T-helper 1 cell (primary cell): Measurements from ENCODE around the gene TATDN2.

ENCODE experiments used
- DNase-seq, 5 donors: peaks; one replicate each; pipeline ENCODE4 v3.0.0-alpha.2; 2012 to 2020
- total RNA-seq, 4 donors: gene quantifications; one replicate each; lab custom pipeline; 2026; lab: John Stamatoyannopoulos, UW

TATDN2 gene, protein sequence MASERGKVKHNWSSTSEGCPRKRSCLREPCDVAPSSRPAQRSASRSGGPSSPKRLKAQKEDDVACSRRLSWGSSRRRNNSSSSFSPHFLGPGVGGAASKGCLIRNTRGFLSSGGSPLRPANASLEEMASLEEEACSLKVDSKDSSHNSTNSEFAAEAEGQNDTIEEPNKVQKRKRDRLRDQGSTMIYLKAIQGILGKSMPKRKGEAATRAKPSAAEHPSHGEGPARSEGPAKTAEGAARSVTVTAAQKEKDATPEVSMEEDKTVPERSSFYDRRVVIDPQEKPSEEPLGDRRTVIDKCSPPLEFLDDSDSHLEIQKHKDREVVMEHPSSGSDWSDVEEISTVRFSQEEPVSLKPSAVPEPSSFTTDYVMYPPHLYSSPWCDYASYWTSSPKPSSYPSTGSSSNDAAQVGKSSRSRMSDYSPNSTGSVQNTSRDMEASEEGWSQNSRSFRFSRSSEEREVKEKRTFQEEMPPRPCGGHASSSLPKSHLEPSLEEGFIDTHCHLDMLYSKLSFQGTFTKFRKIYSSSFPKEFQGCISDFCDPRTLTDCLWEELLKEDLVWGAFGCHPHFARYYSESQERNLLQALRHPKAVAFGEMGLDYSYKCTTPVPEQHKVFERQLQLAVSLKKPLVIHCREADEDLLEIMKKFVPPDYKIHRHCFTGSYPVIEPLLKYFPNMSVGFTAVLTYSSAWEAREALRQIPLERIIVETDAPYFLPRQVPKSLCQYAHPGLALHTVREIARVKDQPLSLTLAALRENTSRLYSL
- 24.6 to 29.3 (median 28.3) reads per million in 4 donors for total RNA-seq

DNA sequence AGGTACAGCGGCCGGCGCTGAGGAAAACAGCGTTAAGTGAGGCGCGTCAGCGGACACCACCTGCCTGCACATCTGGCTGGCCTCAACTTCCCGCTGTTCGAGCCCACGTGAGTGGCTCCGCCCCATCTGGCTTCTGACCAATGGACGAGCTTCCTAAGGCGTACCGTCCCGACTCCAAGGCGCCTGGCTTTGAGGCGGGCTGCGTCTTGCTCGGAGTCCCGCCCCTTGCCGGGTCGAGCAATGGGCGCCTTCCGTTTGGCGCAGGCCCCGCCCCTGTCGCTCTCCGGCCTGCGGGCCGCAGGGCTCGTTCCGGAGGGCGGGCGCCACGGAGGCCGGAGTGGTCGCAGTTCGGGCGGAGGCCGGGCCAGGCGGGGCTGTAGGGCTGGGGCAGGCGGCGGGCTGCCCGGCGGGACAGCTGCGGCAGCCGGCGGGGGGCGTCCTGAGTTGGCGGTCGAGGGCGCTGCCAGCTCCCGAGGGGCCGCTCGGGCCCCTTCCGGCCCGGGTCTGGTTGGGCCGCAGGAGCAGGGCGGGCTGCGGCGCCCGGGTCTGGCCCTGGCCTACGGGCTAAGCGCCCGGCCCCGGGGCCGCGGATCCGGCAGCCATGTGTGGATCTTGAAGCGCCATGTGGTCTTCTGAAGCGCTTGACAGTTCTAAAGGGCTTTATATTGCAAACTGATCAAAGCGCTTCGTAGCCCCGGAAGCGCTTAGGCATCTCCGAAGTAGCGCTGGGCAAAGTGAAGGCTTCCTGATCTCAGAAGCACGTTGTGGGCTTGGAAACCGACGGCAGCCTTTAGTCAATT lies at the start of gene TATDN2:
TATDN2 (plus strand) TSS at position 276 of the 800 bp plus-strand sequence. CDS start 742 bp downstream, outside the sequence.
- peak; percentile 88 to 99 (median 89) for DNase-seq

DNA sequence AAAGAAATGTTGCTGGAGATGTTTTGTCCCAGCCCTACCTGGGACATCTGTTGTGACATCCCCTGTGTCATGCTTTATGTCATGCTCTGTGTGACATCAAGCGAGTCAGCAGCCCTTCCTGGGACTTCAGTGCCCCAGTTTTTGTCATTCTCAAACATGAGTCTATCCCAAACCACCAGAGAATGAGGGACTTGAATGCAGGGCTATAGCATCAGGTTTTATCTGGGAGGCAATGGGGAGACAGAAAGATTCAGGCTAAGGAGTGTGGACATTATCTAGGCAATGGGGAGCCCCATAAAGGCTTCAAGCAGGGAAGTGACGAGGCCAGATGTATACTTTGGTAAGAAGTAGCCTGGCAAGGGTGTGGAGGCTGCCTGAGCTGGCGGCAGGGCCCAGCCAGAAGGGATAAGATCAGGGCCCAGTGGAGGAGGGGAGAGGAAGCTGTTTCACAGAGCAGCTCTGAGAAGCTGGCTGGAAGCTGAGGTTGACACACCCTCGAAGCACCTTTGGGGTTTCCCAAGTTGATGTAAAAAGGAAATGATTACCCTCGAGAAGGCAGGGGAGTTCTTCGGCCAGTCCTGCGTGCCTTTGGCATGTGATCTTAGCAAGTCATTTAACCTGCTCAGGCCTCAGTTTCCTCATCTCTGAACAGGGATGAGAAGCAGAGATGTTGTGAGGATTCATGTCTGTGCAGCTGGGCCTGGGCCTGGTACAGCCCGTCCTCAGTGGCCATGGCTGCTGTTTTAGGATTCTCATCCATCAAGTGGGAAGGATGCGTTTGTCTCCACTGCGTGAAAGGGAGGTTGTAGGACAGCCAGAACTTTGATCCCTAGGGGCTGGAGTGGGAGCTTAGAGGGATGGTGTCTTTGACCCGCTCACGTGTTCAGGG lies 49.3 kb upstream of the TATDN2 start:
- peak; percentile 53 to 92 (median 64) for DNase-seq

DNA sequence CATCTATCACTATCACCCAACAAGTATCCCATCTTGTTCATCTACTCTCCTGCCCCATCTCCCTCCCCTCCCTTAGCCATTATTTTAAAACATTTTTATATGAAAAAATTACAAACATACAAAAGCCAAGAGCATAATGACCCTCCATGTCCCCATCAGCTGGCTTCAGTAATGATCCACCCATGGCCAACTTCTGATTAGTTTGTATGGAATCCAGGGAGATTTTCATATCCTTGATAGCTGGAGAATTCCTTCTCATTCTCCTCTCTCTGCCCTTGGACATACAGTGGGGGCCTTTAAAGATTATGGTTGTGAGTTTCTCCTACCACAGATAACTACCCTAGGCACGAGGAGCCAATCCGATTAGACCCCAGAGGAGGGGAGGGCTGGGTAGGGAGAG lies 43.3 kb upstream of the TATDN2 start:
- DNase-seq: no peak

DNA sequence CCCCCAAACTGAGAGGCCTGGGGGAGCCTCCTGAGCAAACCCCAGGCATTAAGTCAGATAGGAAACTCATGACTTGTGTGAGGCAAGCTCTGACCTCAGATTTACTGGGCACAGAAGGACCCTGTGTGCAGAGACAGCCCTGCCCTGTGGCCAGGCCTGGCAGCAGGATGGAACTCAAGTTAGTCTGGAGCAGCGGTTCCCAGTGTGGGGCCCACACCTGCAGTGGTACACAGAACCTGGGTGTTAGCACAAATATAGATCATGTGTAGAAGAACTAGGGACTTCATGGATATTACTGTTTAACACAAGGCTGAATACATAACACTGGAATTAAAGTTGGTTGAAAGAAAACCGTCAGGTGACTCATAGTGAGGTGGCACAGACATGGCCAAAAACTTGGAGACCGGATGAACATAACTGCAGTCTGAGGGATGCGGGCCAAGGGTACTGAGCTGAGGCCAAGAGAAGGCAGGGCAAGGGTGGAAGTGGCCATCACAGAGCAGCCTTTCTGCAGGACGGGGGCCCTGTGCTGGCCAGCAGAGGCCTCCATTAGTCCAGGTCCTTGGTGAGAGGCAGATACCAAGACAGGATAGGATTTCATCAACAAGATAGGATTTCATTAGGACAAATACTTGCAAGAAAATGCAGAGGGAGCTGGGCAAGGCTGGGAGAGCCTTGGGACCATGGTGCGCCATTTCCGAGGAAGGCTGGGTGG lies 42.7 kb upstream of the TATDN2 start:
- no peak for DNase-seq

DNA sequence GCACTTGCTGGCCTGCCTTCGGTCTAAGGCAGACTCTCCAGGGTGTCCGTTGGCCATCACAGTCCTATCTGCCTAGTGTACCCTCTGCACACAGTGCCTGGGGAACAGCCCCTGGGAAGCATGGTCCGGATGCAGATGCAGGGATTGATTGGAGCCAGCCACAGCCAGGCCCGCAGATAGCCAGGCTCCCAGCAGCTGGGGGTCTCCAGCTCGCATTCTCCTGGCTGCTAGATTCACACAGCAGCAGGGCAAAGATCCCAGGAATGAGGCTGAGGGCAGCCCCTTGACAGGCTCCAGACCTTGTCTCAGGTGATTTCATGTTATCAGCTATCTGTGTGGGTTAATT lies 42.1 kb upstream of the TATDN2 start:
- DNase-seq: no peak

DNA sequence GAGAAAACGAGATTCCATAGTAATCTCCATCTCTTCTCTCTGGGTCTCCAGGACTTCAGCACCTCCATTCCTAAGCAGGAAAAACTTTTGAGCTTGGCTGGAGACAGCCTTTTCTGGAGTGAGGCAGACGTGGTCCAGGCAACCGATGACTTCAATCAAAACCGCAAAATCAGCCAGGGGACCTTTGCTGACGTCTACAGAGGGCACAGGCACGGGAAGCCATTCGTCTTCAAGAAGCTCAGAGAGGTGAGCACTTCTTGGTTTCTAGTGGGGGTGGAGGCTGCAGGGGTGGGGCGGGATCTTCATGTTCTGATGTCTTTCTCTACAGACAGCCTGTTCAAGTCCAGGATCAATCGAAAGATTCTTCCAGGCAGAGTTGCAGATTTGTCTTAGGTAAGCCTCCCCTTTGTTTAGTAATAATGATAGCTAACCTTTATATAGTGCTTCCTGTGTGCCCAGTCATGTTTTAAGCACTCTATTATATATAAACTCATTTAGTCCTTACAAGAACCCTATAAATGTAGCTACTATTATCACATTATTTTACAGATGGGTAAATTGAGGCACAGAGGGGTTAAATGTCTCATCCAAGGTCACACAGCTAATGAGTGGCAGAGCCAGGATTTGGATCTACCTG lies 35.0 kb upstream of the TATDN2 start:
- no peak for DNase-seq

DNA sequence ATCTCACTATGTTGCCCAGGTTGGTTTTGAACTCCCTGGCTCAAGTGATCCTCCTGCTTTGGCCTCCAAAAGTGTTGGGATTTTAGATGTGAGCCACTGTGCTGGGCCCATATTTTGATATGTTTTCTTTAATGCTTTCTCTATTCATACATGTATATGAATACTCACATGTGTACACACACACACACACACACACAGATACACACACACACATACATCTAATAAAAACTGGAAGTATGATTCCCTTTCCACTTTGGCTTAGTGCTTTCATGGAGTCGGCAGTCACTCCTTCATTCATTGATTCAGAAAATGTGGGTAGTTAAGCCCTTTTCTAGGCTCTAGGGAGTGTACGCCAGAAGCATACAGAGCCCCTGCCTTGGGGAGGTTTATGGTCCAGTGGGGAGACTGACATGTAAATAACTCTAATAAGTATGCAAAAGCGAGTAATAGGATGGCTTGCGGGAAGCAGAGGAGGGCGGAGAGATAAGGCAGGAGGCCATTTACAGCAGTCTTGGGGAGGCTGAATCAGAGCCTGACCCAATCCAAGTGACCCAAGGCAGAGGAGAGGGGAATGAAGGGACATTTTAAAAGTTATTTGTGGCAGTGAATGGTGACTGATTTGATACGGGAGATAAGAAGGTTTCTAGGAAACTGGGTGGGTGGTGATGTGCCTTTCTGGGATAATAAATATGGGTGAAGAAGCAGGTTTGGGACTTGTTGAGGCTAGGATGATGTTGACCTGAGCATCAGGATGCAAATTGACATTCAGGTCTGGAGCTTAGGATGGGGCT lies 32.5 kb upstream of the TATDN2 start:
- no peak for DNase-seq

DNA sequence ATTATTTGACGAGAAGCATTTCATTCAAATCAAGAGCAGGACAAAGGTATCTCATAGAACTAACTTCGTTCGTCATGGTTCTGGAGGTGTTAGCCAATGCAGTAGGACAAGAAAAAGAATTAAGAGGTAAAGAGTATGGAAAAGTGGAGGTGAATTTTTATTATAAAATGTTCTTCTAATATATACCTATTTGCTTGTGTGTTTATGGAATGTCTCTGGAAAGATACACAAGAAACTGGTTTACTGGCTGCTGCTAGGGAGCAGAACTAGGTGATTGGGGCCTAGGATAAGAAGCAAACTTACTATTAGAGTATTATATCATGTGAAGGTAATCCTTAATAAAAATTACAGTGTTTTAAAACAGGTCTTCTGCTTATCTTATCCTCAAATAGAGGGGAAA lies 30.9 kb upstream of the TATDN2 start:
- no peak for DNase-seq

DNA sequence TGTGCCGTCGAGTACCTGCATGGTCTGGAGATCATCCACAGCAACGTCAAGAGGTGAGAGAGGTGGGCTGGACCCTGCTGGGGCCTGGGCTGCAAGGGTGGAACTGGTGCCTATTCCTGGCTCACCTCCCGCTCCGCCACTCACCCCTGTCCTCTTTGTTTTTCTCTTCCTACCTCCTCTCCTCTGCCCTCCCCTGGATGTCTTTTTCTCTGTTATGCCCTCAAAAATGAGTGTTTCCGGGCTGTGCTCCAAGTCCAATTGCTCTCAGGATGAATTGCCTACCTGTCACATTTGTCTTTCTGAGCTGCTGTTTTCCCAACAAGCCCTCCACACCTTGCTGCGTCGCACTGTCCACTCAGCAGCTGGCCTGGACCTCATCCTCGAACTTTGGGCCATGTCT lies 28.5 kb upstream of the TATDN2 start:
- DNase-seq: no peak

DNA sequence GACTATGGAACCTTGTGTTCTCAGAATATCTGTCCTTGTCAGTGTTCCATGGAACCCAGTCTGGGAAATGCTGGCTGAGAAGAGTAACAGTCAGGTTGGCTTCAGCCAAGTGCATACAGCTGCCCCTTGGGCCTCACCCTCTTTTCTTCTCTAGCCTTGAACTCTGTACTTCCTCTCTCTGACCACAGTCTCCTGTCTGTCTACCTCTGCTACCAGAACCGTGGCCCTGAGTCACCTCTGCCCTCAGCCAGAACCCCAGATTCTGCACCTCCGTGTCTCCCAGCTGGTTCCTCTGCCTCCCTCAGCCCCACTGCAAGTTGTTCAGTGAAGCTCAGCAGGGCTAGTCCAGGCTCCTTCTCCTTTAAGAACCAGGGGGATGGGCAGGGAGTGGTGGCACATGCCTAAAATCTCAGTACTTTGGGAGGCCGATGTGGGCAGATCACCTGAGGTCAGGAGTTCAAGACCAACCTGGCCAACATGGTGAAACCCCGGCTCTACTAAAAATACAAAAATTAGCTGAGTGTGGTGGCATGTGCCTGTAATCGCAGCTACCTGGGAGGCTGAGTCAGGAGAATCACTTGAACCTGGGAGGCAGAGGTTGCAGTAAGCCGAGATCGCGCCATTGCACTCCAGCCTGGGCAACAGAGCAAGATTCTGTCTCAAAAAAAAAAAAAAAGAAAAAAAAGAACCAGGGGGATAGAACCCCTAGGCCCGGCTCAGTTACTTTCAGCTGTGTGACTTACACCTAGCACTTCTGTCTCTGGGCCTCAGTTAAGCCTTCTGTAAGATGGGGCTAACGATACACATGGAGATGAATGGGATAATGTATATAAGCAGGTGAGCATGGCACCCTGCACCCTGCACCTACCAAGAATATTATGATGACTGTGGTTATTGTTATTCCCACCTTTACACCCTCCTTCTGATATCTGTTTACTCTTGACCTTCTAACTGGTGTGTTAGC lies 24.3 kb upstream of the TATDN2 start:
- DNase-seq: peak in 3 of 5 donors; percentile 27 to 69 (median 32)

DNA sequence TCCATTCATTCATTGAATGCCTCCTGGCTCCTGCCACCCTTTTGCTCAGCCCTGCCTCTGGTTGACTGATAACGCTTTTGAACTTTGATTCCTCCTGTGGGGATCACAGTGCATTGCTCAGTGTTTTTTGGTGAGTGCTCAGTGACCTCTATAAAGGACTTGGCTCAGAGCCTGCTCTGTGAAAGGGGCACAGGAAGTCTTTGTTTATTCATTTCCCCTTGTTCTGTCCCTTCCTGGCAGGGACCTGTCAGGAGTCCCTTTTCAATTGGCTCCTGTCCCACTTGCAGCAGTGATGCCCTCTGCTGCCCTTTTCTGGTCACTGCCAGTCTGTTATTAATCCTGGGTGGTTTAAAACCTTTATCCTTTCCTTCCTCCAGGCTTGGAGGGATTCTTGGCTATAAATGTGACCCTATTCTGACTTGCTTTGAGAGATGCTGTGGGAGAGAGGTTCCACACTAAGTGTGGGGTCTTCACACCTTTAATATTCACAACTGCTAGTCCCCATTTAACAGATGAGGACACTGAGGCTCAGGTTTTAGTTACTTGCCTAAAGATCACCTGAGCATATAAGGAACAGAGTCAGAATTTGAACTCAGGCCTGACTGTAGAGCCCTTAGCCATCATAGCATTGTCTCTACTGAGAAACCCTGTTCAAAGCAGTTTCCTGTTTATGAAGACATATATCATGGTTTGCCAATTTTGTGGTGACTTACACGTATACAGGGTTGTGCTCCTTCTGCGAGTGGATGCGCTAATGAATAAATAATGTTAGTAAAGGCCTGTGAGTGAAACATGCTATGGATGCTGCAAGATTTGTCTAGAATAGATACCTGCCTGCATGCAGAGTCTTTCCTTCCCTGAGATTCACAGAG lies 23.2 kb upstream of the TATDN2 start:
- peak; percentile 21 to 78 (median 34) for DNase-seq

DNA sequence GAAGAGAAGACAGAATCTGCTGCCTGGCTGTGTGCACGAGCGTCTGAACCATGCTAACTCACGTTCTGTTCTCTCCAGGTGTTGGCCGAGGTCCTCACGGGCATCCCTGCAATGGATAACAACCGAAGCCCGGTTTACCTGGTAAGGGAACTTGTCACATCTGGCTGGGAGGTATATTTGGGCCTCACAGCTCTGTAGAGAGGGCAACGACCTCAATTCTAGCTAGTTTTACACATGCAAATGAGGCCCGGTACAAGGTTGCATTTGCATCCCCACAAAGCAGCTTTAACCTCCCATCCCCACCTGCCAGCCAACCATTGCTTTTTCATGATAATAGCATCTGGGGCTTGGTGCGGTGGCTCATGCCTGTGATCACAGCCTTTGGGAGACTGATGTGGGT lies 22.0 kb upstream of the TATDN2 start:
- no peak for DNase-seq

DNA sequence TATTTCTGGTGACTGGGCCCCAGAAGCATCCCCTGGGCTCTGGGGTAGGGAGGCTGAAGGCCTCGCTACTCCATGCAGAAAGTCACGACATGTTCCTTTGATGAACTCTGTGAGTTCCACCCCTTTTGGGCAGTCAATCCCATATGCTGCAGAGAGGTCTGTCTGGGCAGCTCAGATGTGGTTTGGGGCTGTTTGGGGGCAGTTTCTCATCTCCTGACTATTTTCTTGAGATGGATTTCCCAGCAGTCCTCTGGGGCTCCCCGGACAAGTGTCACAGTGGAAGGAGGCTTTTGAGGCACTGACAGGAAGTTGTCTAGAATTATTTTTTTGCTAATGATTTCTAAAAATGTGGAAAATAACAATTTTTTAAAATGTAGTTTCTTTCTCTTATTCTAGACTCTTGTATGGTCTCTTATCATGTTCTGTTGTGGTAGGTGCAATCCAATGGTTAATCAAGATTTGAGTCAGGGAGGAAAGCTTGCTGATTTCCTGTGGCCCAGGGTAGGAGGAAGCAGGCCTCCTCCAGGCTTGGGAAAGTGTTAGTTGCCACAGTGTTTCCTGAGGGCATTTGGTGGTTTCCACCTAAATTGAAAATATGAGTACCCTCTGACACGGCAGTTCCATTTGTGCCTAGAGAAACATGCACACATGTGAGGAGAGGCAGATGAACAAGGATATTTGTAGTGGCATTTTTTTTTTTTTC lies 19.9 kb upstream of the TATDN2 start:
- DNase-seq: peak in 1 of 5 donors; percentile 71

DNA sequence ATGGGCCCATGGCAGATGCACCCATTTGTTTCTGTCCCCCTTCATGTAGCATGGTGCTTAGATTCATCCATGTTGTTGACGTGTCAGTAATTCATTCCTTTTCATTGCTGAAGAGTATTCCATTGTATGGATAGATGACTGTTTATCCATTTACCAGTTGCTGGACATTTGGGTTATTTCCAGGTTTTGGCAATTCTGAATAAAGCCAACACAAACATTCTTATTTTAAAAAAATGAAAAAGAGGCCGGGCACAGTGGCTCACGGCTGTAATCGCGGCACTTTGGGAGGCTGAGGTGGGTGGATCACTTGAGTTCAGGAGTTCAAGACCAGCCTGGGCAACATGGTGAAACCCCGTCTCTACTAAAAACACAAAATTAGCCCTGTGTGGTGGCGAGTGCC lies 18.7 kb upstream of the TATDN2 start:
- DNase-seq: no peak

DNA sequence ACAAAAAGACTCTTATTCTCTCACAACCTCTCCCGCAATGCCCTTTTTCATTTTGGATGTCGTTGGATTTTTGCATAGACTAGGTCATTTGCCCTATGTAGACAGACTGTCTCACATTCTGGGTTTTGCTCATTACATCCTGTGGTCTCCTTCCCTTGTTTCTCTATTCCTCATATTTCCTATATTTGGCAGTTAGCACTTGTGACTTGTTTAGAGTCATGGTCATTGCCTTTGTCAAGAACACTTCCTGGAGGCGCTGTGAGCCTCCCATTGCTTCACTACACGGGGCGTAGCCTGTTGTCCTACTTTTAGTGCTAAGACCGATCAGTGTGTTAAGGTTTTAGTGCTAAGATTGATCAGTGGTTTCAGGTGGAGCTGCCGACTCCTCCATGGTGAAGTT lies 16.1 kb upstream of the TATDN2 start:
- peak in 1 of 5 donors; percentile 41 for DNase-seq

DNA sequence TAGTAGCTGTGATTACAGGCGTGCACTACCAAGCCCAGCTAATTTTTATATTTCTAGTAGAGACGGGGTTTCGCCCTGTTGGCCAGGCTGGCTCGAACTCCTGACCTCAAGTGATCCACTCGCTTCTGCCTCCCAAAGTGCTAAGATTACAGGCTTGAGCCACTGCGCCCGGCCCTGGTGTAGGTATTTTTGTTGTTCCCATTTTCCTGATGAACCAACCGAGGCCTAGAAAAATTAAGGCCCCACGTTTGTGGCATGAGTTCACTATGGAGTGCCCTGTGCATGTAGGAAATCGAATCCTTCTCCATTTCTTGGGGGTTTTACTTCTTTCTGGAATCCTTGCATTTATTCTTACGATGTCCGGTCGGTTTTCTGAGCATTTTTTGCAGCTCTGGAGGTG lies 14.3 kb upstream of the TATDN2 start:
- DNase-seq: no peak
